Ammon's horn (tissue), 1 donor: Measurements from ENCODE around the gene SLC17A3.

Source experiments
- DNase-seq: peaks from one replicate; pipeline ENCODE4 v3.0.0-alpha.2; 2016; ENCODE audit warnings: low spot score

Gene SLC17A3

GRCh38 chr6:25874118-25874517 is at the start of gene SLC17A3:
Gene SLC17A3, minus strand, starts transcription at chr6:25874243. Its CDS starts 5,856 bp downstream, at chr6:25868387.
- no peak for DNase-seq

GRCh38 chr6:25922301-25922700 is 48.3 kb upstream of the SLC17A3 start:
- no peak for DNase-seq

GRCh38 chr6:25921525-25922203 is 47.6 kb upstream of the SLC17A3 start:
- no peak for DNase-seq

GRCh38 chr6:25919657-25920056 is 45.6 kb upstream of the SLC17A3 start:
- DNase-seq: no peak

- no peak for DNase-seq
Observed at GRCh38 chr6:25918083-25918683, 44.1 kb upstream of the SLC17A3 start.

GRCh38 chr6:25916789-25917490 is 42.9 kb upstream of the SLC17A3 start:
- DNase-seq: no peak

- DNase-seq: no peak
Observed at GRCh38 chr6:25916330-25916729, 42.3 kb upstream of the SLC17A3 start.

GRCh38 chr6:25913741-25914140 is 39.7 kb upstream of the SLC17A3 start:
- no peak for DNase-seq

GRCh38 chr6:25911351-25911750 is 37.3 kb upstream of the SLC17A3 start:
- no peak for DNase-seq

- DNase-seq: no peak
Observed at GRCh38 chr6:25907475-25908014, 33.5 kb upstream of the SLC17A3 start.

- no peak for DNase-seq
Observed at GRCh38 chr6:25903467-25904099, 29.5 kb upstream of the SLC17A3 start.

- DNase-seq: no peak
Observed at GRCh38 chr6:25902071-25902470, 28.0 kb upstream of the SLC17A3 start.

GRCh38 chr6:25900843-25901242 is 26.8 kb upstream of the SLC17A3 start:
- DNase-seq: no peak

GRCh38 chr6:25899580-25900408 is 25.8 kb upstream of the SLC17A3 start:
- DNase-seq: no peak

- no peak for DNase-seq
Observed at GRCh38 chr6:25899123-25899522, 25.1 kb upstream of the SLC17A3 start.

GRCh38 chr6:25898289-25898977 is 24.4 kb upstream of the SLC17A3 start:
- DNase-seq: no peak

- no peak for DNase-seq
Observed at GRCh38 chr6:25896252-25896651, 22.2 kb upstream of the SLC17A3 start.

- no peak for DNase-seq
Observed at GRCh38 chr6:25895771-25896170, 21.7 kb upstream of the SLC17A3 start.

GRCh38 chr6:25893778-25894177 is 19.7 kb upstream of the SLC17A3 start:
- no peak for DNase-seq

- no peak for DNase-seq
Observed at GRCh38 chr6:25892877-25893276, 18.8 kb upstream of the SLC17A3 start.
